HG03175 (cell line): ENCODE data around the gene POU2F1.
"Not testable (repeated sequence)": the region's sequence is repeated elsewhere in the genome, so short reads cannot be mapped to it uniquely, and the experiment has no call there.

ENCODE experiments used
- ATAC-seq: cut with Tn5 transposase; IDR thresholded peaks from one replicate; pipeline ENCODE4 v1.9.1; 2021; ENCODE audit warnings: mild to moderate bottlenecking, moderate library complexity; ENCODE audit not compliant: unreplicated experiment

POU2F1 gene

DNA sequence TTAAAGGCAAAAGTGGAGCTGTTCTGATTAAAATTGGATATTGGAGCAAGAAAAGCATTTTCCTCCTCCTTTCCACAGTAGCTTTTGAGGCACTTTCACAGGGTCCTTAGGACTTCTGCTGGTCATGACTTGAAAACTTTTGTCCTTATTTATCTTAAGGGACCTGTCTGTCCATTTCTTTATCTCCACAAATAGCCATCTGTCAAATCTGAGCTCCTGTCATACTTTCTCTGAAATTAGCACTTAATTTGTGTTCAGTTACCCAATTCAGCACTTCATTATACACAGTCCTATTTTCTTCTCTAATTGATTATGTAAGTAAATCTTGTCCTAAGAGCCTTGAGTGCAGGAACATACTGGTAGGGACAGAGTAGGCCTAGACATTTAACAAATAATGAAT, 9.8 kb downstream of the POU2F1 start:
- no peak for ATAC-seq

DNA sequence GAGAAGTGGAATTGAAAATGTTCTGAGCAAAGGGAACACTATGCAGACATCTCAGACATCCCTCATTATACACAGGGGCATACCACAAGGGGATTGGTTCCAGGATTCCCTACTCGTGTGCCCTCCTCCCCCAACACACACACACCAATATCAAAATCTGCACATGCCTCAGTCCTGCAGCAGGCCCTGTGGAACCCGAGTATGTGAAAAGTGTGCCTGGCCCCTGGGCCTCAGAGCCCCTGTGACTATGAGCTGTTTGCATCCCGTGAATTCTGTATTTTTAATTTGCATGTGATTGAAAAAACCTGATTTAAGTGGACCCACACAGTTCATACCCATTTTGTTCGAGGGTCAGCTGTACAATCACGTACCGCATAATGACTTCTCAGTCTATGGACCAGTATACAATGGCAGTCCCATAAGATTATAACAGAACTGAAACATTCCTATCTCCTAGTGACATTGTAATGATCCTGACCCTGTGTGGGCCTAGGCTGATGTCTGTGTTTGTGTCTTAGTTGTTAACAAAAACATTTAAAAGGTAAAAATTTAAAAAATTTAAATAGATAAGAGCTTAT, 11.3 kb downstream of the POU2F1 start:
- ATAC-seq = no peak

DNA sequence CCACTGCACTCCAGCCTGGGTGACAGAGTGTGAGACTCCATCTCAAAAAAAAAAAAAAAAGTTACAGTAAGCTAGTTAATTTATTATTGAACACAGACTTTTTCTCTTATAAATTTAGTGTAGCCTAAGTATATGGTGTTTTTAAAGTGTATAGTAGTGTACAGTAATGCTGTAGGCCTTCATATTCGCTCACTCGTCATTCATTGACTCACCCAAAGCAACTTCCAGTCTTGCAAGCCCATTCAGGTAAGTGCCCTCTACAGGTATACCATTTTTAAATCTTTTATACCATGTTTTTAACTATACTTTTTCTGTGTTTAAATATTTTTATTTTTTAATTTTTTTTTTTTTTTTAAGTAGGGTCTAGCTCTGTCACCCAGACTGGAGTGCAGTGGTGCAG, 12.1 kb downstream of the POU2F1 start:
- no peak for ATAC-seq

DNA sequence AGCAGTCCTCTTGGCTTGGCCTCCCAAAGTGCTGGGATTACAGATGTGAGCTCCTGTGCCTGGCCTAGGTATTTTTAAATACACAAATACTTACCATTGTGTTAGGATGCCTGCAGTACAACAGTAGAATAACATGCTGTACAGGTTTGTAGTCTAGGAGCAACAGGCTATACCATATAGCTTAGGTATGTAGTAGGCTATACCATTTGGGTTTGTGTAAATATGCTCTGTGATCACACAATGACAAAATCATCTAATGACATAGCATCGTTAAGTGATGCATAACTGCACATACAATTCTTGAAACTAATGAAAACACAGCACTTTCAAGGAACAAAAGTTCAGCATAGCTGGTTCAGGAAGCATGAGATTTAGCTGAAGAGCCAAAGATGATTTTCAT, 12.7 kb downstream of the POU2F1 start:
- no peak for ATAC-seq

DNA sequence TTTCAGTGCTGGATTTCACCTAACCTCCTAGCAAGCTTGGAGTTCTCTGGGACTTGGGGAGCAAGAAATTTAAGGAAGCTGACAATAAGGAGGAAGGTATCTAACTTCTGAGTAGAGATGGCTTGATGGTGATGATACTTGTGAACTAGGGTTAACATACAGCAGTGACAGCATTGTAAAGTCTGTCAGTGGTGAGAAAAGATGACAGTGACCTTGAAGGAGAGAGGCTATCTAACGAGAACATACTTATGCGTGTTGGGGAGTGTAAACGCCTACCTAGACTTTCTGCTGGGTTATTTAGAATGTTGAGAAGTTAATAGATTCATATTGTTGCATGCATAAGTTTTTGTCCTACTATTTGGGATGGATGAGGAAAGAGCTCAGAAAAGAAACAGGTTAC, 16.3 kb downstream of the POU2F1 start:
- ATAC-seq = no peak

DNA sequence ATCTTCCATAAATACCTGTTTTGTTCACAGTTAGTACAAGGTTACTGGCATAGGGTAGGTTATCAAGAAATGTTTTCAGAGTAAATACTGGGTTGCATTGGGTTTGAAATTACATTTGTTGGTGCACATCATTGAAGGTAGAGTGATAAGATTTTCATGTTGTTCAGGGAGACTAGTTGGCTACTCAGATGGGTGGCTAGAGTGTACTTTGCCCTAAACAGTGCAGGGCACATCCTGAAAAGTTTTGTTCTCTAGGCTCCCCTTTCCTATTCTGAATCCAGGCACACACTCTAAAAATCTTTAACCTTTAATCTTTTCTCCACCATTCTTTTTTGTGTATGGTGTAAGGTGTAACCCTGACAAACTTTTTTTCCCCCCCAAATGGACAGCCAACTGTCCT, 18.0 kb downstream of the POU2F1 start:
- ATAC-seq = no peak

DNA sequence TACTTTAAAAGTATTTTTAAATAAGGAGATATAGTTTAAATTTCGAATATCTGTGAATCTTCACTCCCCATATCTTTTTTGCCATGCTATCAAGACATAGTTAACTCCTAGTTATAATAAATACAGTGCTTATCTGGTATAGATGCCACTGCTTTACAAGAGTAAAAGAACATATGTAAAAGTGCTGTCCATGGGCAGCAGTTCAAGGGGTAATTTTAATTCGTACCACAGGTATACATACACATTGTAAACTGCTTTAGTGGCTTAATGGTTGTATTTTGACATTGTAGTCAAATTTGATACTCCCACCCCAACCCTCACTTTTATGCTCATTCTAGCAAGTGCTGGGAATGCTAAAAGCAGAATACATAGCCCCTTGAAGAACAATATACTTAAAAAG, 18.6 kb downstream of the POU2F1 start:
- ATAC-seq = no peak

DNA sequence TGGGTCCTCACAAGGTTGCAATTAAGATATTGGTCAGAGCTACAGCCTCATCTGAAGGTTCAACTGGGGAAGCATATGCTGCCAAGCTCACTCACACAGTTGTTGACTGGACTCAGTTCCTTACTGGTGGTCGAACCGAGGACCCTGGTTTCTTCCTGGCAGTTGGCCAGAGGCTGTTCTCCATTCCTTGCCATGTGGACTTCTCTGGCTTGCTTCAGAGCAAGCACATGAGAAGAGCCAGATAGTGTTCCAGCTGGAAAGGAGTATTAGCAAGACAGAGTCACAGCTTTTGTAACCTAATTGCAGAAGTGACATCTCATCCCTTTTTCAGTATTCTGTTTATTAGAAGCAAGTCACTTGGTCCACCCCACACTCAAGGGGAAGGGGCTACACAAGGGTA, 23.6 kb downstream of the POU2F1 start:
- ATAC-seq = no peak

DNA sequence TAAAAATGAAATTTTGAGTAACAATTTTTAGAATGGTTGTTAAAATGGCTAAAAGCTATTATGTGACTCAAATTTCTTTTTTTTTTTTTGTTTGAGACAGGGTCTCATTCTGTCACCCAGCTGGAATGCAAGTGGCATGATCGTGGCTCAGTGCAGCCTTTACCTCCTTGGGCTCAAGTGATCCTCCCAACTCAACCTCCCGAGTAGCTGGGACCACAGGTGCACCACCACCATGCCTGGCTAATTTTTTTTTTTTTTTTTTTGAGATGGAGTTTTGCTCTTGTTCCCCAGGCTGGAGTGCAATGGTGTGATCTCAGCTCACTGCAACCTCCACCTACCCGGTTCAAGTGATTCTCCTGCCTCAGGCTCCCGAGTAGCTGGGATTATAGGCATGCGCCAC, 24.5 kb downstream of the POU2F1 start:
- not testable (repeated sequence) for ATAC-seq

DNA sequence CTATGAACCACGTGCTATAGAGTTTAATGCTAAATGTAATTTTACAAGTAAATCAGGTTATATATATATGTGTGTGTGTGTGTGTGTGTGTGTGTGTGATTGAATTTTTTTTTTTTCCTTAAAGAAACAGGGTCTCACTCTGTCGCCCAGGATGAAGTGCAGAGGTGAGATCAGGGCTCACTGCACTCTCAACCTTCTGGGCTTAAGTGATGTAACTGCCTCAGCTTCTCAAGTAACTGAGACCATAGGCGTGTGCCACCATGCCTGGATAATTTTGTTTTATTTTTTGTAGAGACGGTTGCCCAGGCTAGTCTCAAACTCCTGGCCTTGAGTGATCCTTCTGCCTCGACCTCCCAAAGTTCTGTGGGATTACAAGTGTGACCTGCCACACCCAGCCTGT, 26.3 kb downstream of the POU2F1 start:
- ATAC-seq = no peak

DNA sequence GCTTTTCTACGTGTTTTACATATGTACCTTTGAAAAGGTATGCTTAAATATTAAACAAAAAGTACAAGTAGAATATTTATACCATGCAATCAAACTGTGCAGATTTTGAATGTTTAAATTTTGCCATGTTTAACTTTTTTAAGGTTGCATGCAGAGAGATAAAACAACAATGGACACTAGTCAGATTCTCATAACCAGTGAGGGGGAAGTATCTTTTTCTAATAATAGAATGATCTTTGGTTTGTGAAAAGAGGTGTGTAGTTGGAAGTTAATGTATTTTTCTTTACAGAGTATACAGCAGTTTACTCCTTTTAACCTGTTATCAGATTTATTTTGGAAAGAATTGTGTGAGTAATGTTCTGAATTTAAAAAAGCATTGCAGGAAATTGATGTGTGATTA, 27.1 kb downstream of the POU2F1 start:
- no peak for ATAC-seq

DNA sequence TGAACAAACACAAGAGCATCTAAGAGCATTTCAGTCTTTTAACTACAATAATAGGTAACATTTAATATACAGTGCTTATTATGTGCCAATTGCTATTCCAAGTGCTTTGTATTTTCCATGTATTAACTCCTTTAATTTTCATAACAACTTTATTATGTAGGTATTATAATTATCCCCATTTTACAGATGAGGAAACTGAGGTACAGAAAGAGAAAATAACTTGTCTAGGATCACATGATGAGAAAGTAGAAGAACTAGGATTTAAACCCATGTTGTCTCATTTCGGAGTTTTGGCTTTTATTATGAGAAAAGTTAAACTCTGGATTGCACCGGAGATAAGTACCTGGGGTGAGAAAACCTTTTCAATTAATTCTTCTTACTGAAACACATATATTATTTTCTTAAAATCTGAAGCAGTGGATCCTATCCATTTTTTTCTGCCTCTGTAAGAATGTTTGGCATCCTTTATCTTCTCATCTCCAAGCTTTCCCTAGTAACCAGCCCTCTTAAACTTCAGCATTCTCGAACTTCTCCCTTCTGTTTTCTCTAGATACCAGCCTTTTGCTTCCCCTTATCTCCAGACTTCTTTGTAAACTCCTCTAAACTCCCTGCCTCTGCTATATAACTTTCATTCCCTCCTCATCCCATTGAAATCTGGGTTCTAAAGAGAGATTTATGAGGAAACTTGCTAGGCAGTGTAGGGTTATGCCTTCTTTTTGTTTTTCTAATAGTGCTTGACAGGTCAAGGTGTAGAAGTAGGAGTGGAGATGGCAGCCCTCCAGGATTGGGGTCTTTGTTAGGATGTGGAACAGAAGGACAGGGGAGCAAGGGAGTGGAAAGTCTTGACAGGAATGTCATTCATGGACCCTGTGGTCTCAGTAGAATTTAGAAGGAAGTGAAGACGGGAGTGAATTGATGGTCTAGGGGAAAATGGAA, 28.3 kb downstream of the POU2F1 start:
- ATAC-seq = no peak

DNA sequence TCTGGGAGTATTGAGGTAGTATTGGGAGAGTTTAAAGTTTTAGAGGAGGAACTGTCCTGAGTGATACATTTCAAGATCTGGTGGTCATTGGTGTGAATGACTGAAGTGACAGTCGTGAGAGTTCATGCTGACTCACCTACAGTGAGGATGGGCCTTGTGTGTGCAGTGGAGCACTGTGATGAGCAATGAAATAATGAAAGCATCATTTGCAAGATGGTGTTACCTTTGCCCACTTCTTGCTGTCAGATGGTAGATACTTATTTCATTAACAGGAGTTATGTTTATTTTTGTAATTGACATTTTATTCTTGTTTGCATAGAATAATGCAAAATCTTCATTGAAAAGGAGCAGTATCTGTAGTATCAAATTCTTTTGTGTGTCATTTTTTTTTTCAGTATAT, 29.0 kb downstream of the POU2F1 start:
- ATAC-seq = peak; percentile 73

DNA sequence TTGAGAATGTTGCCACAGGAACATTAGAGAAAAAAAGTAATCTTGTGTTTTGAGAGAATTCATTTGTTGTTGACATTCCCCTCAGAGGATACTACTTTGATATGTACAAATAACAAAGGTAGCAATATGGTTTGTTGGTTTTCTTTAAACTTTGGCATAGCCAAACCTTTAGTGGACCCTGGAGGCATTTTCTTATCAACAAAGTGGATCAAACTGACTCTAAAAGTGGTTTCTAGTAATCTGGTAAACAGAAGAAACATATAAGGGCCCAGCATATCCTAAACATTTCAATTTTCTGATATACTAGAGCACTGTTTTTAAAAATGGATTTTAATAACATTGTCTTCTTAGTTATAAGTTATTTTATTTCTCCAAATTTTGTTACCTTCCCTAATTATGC, 29.8 kb downstream of the POU2F1 start:
- no peak for ATAC-seq

DNA sequence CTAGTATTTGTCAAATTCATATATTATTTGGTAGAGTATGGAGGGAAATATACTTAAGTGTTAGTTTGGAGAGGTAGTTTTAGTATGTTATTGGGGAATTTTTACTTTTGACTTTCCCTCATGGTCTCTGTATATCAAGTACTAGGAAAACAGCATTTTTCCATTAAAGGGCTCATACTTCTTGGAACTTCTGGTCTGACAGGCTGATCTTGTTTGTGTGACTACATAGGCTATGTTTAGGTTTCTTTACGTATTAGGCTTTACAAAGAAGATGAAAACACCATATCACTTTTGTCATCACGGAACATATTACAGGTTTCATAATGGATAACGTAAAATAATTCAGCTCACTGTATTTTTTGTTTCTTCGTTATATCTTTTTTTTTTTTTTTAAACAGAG, 30.8 kb downstream of the POU2F1 start:
- no peak for ATAC-seq

DNA sequence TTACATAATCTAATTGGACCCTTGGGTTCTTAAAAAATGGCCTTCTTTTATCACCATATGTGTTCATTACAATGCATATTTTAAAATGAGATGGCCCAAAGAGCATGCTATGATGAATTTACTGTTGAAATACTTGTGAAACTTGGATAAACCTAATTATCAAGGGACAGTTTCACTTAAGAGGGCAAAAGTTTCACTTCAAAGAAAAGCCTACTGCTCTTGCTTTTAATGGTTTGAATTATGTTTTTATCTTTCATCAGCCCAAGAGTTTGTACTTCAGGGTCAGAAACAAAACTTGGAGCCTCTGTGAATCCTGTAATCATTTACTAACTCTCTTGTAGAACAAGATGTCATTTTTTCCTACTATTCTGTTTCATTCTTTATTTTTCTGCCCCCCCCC, 32.3 kb downstream of the POU2F1 start:
- peak; percentile 45 for ATAC-seq

DNA sequence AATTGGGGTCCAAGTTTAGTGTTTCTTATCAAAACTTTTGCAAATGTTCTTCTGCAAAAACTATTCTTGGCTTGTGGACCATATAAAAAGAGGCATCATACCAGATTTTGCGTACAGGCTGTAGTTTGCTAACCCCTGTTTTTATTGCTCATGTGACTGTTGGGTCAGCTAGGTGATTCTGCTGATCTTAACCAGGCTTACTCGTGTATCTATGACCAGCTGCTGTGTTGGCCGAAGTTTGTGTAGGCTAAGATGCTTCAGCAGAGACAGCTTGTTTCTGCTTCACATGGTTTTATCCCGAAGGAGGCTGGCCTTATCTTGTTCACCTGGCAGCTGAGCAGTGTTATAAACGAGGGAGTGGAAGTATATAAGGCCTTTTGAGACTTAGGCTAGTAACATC, 38.2 kb downstream of the POU2F1 start:
- no peak for ATAC-seq

DNA sequence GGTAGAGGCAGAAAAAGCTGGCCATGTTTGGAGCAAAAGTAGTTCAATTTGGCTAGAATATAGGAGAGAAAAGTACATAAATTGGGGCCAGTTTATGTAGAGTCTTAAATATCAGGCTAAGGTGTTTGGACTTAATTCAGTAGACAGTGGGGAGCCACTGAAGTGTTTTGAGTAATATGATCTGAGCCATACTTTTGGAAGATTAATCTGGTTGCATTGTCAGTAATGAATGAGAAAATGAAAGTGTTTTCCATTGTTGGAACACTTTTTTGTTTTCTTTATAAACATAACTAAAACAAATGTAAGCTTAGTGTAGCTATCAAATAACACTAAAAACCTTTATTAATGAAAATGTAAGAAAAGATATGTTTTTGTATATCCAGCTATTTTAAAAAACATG, 42.1 kb downstream of the POU2F1 start:
- no peak for ATAC-seq

DNA sequence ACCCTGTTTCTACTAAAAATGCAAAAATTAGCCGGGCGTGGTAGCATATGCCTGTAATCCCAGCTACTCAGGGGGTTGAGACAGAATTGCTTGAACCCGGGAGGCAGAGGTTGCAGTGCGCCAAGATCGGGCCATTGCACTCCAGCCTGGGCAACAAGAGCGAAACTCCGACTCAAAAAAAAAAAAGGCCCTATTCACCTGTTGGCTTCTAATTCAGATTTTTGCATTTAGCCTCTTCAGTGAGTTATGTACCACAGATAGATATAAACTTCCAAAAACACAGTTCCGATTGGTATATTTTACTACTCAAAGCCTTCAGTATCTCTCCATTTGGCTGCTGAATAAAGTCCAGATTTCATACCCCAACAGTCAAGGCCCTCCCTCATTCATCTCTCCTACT, 42.7 kb downstream of the POU2F1 start:
- ATAC-seq = no peak

DNA sequence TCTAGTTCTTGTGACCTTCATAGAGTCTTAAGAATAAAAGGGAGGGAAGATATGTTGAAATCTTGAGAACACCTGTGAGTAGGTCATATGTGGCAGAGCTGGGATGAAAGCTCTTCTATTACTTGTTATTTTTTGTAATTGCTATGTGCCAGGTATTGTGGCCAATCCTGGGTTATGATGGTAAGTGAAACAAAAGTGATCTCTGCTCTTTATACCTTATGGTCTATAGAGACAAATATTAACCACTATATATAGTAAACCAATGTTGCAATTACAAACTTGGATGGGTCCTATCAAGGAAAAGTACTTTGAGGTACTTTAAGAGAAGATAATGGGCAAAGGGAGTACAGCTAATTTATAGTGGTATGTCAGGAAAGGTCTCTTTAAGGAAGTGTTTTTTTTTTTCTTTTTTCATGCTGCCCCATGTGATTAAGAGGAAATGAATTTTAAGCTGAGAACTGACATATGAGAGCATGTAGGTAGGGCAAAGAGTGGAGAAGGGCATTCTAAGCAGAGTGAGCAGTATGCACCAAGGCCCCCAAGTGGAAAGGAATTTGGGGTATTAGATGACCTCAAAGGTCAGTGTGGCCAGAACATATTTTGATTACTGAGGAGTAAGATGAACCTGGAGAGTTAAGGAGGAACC, 43.3 kb downstream of the POU2F1 start:
- ATAC-seq = no peak

DNA sequence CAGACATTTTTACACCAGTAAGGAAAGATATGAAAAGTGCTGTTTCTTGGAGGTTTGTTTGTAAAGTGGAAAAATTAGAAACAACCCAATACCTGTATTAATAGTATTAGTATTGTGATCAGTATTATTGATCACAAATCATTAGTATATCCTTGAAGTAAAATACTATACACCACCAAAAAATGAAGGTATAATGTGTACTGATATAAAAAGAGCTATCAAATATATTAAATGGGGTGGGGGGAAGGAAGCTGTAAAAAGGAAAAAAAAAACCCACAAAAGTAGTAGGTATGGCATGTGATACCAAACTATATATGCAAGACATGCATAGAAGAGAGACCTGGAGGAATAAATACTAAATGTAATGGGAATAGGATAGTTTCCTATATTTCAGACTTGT, 46.3 kb downstream of the POU2F1 start:
- no peak for ATAC-seq

DNA sequence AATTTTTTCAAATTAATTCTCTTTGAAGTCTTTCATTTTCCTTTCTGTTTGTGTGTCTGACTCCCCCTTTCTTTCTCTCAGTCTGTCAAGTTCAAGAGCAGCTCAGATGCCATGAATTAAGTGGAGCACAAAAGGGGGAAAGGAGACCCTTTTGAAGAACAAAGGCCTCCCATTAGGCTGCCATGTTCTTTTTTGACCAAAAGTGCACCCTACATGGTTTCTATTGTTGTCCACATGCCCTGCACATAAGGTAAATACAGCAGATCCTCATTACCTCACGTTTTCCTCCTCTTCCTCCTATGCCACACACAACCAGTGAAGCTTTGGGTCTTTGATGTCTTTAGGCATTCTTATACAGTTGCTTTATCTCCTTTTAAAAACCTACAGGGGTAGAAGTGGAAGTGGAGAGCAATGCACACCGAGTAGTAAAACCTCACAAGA, 47.7 kb downstream of the POU2F1 start:
- no peak for ATAC-seq
